HG03064 (cell line): ENCODE results near the gene SHH.
"Not testable (repeated sequence)": the region's sequence is repeated elsewhere in the genome, so short reads cannot be mapped to it uniquely, and the experiment has no call there.

Experiments
- ATAC-seq: cut with Tn5 transposase; IDR thresholded peaks from one replicate; pipeline ENCODE4 v1.9.1; 2021; ENCODE audit warnings: low read depth; ENCODE audit not compliant: unreplicated experiment

Gene SHH

DNA sequence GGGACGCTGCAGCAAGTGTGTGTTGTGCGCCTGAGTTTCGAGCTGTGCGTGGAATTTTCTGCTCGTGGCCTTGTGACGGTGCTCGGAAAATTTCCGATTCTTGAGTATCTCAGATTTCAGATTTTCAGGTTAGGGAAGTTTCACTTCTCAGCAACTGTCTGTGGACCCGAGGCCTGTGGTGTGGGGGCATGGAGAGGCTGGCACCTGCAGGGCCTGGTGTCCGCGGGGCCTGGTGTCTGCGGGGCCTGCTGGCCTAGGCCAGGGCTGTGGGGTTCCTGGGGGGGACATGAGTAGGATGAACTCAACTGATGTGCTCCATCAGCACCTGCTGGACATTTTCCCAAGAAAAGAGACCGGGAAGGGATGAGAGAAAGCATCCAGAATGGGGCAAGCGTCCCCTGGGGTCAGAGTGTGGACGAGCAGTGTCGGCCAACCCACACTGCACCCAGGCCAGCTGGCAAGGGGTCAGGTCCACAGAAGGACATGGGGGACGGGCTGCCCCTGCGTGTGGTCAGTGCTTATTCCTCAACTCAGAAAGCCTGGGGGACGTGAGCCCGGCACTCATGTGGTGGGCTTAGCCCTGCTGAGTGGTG, 31.3 kb upstream of the SHH start:
- ATAC-seq: no peak

DNA sequence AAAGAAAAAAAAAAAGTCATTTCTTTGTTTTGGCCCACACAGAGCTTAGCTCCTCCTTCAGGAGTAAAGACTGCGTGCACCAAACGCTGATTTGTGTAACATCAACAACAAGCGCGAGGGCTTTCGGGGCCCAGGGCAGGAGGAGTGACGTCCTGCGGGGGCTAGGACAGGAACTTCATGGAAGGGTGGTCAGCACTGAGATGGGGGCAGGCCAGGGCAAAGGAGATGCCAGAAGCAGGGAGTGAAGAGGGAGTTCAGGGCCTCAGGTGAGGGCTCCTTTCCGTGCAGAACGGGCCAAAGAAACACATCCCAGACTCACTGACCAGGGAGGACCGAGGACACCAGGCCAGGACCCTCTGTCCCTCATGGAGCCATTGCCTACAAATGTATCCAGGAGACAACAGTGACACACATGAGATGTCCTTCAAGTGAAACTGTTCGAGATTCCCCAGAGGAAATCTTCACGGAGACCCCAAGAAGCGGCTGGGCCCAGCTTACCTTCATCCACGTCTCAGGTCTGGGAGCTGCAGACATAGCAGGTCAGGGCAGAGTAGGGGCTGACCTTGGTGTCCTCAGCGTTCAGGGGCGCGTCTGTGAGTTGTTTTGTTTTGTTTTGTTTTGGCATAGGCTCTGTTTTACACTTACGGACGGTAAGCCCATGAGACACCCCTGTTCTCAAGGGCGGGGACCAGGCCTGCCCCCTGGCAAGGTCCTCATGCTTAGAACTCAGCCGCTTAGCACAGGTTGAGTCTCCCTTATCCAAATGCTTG, 30.4 kb upstream of the SHH start:
- no peak for ATAC-seq

DNA sequence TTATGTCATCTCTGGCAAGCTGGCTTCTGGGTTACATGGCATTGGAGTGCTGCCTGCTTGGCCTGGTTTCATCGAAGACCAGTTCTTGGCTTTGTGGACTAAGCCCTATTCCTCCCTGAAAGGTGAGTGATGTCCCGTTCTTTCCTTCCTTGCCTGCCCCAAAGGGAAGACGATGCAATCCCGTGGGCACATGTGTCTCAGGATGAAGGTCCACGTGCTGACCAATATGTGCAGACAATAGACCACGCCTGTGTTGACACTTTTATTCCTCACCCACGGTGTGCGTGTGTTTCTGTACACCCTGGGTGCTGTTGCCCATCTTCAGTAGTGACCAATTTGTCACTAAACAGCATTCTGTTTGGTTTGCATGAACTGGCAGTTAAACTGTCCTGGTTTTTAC, 28.6 kb upstream of the SHH start:
- ATAC-seq: no peak

DNA sequence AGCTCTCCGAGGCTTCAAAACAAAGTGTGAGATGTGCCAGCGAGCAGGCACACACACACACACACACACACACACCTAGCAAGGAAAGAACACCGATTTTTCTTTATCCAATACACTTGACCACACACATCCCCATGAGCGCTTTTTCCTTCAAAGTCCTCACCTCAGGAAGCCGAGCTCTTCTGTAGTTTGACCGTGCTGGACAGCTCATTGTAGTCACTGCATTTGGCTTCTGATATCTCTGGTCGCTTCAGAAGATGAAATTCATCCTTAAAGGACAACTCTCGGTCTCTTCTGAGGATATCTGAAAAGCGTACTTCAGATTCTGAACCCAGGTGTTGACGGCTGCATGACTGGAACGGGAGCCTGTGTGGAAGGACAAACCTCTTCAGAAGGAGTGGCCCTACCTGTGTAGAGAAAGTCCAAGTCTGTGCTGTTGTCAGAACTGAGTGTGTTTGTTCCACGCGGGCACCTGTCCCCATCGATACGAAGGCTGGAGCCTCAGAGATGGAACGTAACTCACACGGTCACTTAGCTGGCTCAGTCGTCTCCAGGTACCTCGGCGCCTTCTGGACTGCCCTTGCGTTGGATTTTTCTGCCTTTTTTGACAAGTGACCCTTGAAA, 28.1 kb upstream of the SHH start:
- no peak for ATAC-seq

DNA sequence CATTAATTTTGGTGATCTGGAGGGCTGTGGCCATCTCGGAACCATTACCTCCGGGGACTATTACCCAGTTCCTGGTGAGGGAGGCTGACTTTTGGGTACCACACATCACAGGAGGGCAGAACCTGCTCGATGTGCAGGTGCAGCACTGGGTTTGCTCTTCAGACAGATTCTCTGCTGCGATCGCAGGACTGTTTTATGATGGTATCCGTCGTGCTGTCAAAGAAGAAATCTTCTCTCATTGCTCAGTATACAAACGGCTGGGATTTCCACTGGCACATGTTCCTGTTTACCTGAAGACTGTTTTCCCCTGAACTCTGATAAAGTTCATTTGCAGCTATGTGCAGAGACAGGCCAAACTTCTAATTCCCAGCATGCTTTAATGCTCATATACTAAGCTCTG, 27.2 kb upstream of the SHH start:
- ATAC-seq: no peak

DNA sequence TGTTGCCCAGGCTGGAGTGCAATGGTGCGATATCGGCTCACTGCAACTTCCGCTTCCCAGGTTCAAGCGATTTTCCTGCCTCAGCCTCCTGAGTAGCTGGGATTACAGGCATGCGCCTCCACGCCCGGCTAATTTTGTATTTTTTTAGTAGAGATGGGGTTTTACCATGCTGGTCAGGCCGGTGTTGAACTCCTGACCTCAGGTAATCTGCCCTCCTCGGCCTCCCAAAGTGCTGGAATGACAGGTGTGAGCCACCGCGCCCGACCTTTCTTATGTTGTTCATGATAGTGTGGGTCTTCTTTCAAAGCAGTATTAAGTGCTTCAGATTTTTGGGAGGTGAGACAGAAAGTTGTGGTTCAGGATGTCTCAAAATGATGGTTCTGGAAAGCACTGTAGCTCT, 26.0 kb upstream of the SHH start:
- ATAC-seq: not testable (repeated sequence)

DNA sequence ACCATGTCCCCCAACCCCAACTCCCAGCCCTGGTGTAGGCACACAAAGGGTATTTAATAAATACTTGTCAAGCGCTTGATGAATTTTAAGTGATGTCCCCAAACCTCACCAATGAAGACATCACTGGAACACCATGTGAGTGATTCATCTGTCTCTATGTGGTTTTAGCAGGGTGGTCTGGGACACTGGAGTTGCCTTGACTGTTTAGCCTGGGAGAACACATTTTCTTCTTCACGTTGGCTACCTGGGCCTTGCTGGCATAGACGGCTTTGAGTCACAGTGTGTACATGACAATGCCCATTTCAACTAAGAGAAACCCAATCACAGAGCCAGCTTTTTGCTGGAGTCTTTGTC, 24.8 kb upstream of the SHH start:
- ATAC-seq: no peak

DNA sequence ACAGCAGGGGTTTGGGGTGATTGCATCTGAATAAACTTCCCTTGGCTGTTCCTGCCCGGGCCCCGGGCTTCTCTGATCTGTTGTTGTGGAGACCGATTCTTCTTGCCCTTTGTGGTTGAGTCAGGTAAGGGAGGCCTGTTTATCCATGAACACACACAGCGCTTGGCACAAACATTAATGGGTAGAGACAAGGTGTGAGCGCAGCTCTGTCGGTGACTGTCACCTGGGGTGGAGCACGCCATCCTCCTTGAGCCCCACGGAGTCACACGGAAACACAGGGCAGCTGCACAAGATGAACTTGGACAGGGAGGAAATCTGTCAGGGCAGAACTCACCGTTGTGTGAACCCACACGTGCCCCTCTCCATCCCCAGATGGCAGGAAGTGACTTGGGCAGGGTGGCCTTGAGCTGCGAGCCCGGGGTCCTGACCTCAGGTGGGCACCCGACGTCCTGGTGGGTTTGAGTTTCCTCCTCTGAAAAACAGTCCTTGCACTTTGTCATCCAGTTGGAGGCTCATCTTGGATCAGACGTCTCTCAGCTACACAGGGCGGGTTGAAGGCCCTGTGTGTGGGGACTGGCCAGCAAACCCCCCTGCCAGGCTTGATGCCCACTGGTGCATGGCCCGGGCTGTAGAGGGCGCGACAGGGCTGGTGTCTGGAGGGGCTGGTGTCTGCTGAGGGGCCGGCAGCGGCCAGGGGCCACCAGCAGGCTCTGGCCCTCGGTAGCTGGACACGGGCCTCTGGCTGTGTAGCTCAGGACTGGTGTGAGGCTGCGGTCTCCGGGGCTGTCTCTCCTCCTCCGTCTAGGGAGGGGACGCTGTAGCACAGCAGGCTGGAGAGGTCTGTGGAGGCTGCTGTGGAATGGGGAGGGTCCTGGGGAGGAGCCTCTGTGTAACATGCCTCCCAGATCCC, 24.2 kb upstream of the SHH start:
- ATAC-seq: no peak

DNA sequence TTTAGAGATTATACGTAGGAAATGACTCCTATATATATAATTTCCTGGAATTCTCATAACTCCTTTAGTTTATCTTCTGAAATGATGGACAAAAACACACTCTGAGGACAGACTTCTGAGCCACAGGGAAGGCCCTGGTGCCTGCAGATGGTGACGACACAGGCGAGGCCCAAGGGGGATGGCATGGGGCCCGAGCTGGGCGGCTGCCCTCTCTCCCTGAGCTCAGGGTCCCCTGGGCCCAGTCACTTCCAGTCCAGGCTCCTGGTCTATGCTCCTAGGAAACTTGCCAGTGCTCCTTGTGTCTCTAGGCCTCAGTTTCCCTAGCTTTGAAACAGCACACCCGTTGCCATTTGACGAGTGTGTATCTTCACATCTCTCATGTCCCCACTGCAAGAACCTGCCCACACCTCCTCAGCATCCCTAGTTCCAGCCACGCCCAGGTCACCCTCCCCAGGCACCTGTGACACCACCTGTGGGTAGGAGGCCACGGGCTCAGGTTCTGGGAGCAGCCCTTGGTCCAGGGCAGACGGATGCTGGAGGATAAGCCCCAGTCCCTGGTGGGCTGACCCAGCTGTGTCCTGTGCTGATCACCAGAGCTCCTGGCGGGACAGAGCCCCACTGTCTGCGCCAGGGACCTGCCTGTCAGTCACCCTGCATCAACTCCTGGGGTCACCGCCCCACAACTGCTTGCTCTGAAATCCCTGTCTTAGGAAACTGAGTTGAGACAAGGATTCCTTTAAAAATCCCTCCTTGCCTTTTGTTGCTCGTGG, 23.4 kb upstream of the SHH start:
- no peak for ATAC-seq

DNA sequence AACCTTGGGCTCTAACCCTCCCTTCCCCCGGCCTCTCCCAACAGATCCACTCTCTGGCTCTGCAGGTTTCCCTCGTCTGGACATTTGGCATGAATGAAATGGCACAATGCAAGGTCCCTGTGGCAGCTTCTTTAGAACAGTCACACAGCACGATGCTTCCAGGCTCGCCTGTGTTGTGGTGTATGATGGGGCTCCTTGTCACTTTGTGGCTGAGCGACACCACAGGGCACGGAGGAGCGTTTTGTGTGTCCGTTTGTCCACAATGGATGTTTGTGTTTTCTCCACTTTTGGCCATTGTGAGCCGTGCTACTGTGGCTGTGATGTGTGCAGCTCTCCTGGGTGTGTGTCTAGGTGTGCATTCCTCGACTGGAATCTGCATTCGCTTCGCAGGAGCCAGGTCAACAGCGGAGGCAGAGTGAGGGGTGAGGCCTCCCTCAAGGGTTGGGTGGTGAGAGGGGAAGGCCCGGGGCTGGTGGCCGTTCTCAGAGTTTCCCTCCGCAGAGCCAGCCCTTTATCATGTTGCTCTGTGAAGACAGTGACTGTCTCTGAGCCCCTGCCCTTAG, 22.3 kb upstream of the SHH start:
- no peak for ATAC-seq

DNA sequence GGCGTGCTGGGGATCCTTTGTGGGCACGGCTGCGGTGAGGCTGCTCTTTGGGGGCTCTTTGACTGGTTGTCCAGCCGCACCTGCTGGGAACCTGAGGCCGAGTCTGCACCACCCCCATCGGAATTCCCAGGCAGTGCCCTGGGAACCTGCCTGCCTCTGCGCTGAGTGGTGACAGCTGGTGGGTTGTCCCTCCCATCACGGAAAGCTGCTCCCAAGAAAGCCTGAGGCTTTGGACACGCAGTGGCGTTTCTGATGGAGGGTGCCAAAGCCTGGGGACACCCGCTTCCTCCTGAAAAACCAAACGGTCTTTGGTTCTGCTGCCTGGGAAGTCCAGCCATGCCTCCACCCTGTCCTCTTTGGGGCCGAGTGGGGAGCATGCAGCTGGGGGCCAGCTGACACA, 21.4 kb upstream of the SHH start:
- no peak for ATAC-seq

DNA sequence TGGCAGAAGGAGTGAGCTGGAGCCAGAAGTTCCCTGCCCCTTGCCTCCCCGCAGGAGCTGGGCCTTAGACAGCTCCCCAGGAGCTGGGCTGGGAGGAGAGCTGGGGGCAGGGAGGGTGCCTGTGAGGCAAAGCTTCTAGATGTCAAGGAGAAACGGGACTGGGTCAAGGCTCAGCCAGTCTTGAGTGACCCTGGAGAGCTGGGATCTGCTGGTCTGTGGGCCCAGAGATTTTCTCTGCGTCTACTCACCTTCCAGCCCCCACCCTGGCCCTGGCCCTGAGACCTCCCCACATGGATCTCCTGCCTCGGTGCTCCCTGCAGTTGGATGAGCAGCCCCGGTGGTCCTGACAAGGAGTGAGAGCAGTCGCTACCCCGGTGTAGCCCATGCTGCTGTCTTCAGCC, 20.3 kb upstream of the SHH start:
- no peak for ATAC-seq

DNA sequence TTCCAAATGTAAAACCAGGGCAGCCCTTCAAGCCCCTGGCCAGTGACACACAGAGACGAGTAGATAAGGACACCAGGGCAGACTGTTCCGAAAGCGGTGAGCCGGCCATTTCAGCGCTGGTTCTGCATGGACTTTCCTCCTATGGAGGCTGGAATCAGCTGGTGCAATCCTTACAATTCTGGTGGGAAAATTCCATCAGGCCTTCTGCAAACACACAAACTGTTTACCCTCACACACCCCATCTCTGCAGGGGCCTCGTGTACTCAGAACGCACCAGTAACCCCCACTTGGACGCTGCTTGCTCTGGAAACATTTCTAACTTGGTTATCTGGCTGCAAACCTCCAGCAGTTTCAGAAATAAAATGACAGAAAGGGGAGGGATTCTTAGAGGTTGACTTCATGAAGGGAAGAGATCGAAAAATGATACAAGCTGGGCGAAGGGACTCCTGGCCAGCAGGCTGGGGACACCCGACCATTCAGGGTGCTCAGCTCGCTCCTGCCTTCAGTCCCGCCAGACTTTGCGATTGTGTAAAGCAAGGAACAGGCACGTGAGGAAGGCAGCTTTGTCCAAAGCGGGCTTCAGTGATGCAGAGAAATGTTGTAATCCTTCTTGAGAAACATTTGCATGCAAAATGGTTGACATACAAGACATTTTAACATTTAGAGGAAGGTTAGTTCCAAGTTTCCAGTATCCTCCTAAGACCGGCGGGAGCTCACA, 19.7 kb upstream of the SHH start:
- no peak for ATAC-seq

DNA sequence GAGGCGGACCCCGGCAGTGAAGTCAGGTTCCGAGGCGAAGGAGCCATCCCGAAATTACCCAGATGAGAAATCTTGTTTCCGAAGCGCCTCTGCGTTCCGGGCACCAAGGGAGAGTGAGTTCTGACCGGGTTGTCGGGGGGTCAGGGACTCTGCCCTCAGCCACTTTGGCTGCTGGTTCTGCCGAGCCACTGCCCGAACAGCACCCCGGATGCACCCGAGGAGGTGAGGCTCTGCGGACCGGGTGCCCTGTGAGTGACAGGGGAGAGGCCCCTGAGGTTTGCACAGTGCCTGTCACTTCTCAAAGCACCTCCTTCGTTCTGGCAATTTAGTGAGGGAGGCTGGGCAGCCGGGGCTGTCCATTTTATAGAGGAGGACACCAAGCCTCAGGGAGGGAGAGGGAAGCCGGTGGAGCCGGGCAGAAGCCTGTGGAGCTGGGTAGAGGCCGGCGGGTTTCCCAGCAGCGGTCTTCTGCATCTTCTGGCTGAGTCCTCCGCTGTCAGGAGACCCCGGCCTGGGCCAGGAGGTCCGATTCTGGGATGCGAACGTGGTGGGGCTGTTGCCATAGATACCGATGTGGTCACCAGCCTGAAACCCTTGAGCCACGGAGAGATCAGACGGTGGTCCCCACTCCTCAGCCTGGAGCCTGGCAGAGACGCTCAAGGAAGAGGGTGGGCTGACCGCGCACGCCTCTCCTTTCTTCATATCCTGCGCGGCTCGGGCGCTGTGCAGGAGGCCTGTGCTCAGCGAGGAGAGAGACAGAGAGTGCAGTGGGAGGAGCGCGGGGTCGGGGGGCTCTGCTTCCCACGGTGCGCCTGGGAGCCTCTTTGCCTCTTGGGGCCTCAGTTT, 18.9 kb upstream of the SHH start:
- no peak for ATAC-seq

DNA sequence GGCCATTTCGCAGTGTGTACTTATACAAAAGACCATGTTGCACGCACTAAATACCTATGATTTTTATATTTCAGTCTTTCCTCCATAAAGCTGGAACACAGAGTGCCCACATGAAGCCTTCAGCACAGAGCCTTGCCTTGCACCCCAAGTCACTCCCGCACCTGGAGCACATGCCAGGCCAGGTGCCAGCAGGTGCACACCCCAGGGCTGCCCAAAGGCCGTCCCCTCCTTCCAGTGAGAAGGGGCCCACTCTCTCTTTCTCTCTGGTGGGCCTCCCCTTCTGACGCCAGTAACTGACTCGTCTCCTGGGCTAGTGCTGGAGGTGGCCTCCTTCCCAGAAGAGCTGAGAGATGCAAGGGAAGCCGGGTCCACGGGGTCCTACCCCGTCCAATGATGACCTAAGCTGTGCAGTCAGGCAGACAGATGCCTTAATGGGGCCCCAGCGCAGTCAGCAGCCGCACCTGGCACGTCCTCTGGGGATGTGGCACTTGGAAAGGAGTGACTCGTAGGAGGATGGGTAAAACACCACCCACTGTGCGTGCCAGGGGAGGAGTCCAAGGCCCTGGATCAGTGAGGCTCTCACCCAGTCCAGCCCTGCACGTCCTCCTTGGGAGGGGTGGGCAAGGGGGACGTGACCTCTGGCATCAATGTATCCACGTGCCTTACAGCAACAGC, 17.7 kb upstream of the SHH start:
- no peak for ATAC-seq

DNA sequence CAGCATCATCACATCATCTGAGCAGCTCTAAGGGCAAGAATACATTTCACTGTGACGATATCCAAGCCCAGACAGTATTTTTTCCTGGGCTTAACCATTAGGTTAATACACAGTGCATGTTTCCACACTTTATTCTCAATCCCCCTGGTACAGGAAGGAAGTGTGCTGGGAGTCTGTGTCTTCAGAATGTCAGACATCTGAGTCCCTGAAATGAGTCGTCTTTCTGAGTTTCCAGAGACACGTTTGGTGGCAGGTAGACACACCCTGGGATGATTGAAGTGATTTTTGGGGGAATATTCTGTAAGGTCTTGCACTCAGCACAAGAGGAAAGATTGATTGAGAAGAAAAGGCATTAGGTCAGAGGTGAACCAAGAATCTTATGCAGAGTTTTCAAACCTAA, 13.1 kb upstream of the SHH start:
- ATAC-seq: no peak

DNA sequence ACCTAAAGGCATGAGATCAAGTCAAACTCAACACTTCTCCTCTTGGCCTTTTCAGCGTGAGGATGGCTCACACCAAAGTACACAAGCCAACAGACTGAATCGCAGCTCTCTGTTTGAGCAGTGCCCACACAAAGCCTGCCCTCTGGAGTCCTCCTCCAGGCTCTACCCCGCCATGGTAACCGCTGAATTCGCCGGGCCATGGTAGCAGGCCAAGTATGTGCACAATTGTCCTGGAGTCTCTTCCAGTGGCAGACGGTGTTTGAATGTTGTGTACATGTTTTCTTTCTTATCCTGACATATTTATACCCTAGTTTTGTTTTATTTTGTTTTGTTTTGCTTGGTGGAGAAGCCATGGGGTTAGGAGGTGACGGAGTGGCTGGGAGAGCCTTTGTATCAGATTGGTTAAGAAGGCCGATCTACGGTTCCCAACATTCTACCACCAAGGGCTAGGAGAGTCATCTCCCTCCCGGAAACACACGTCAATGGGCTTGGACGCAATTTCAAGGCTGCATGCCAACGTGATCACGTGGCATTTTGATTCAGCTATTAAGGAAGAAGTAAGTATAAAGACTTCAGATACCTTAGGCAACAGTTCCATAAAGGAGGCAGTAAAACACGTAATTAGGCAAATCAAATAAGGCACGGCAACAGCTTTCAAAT, 12.1 kb upstream of the SHH start:
- ATAC-seq: no peak

DNA sequence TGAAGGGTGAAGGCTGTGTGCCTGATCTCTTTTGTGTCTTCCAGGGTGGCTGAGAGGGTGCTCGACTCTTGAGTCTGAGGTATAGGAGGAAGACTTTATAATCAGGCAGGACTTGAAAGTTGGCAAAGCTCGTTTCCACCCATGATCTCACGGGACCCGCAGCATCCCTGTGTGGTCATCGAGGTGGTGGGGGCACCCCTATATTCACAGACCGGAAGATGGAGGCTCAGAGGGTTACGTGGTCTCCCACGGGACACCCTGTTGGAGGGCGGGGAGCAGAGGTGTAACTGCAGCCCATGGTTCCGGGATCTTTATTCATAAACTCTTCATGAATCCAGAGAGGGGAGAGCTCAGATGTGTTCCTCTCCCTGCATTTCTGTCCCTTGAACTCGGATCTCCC, 9.6 kb upstream of the SHH start:
- no peak for ATAC-seq
